K562 (cell line): ENCODE results near the gene EFNA2. TPM values are rescaled to one million over a fixed set of nuclear protein-coding genes. Genes with fewer than 3 reads are reported as not detected.

ENCODE experiments used
- ATAC-seq: fragments of 200-7000 bp; cut with Tn5 transposase; 3 replicates; pipeline ENCODE4 v1.9.1; 2020; ENCODE audit warnings: moderate library complexity
- BruUV-seq: library from RNA; stranded (reverse); fragments of 400-500 nt; replicated peaks from 2 replicates; lab custom pipeline; 2021; lab: Mats Ljungman, UMichigan
- CTCF ChIA-PET: fragments of 300-600 bp; formaldehyde crosslinking; extraction: SDS; loops from one replicate; lab custom pipeline; 2021; ENCODE audit warnings: low intra/inter-chr PET ratio; lab: Yijun Ruan, JAX
- POLR2A ChIA-PET: fragments of 300-600, 350-650 bp; sonication (Branson Sonifier 250); formaldehyde crosslinking; extraction: SDS; loops from one replicate; lab custom pipeline; 2021; ENCODE audit warnings: antibody characterized with exemption, inconsistent platforms; lab: Yijun Ruan, JAX
- DNase-seq, 4 experiments: peaks; one replicate each; pipeline versions ENCODE4 v3.0.0 to v3.0.0-alpha.2; 2011 to 2018; ENCODE audit warnings: low spot score in 3 of 4, mixed read lengths in 3 of 4; ENCODE audit errors: extremely low read depth in 1 of 4
- FAIRE-seq: peaks from 2 replicates; lab custom pipeline; 2011; peaks lifted over from hg19 to GRCh38; lab: Jason Lieb, UNC
- H2AFZ ChIP-seq: 2 replicates; pipeline ENCODE4 v1.6.0; 2011; ENCODE audit warnings: low read depth, low read length, control low read depth, inconsistent platforms
- H3K27ac ChIP-seq: fragments of 200-600 bp; 3 replicates; pipeline ENCODE4 v1.8.0; 2011; ENCODE audit warnings: low read depth, mild to moderate bottlenecking, control low read depth, inconsistent platforms, low read length, moderate library complexity, mixed read lengths; ENCODE audit errors: extremely low read depth
- H3K27me3 ChIP-seq, 2 experiments: fragments of 300-600 bp in 1 of 2; 2 replicates in 1 of 2; 3 replicates in 1 of 2; pipeline versions ENCODE4 v1.6.0 to v1.8.0; 2011; ENCODE audit warnings: inconsistent platforms in 2 of 2, low read length in 2 of 2, mild to moderate bottlenecking in 1 of 2, mixed read lengths in 1 of 2, moderate library complexity in 1 of 2; ENCODE audit not compliant: control insufficient read depth in 2 of 2, insufficient read depth in 2 of 2
- H3K36me3 ChIP-seq: fragments of 300-600 bp; 3 replicates; pipeline ENCODE4 v1.8.0; 2011; ENCODE audit warnings: mild to moderate bottlenecking, low read length, inconsistent platforms; ENCODE audit not compliant: control insufficient read depth, insufficient read depth
- H3K4me1 ChIP-seq, 2 experiments: fragments of 200-600 bp in 1 of 2; replicated peaks in 1 of 2; 2 replicates in 1 of 2; 3 replicates in 1 of 2; pipeline versions ENCODE4 v1.5.1 to v1.8.0; 2011; ENCODE audit warnings: inconsistent platforms in 2 of 2, low read length in 2 of 2, mild to moderate bottlenecking in 1 of 2, mixed read lengths in 1 of 2, moderate library complexity in 1 of 2; ENCODE audit not compliant: control insufficient read depth in 2 of 2, insufficient read depth in 2 of 2
- H3K4me2 ChIP-seq: 2 replicates; pipeline ENCODE4 v1.6.1; 2011; ENCODE audit warnings: low read length, control low read depth, inconsistent platforms, mixed read lengths; ENCODE audit not compliant: insufficient read depth
- H3K4me3 ChIP-seq: fragments of 200-600 bp; sonication (generic), shearing (Covaris generic); 2 replicates; pipeline ENCODE4 v1.5.1; 2016; ENCODE audit warnings: control low read depth, inconsistent platforms
- H3K79me2 ChIP-seq: fragments of 200-600 bp; 3 replicates; pipeline ENCODE4 v1.8.0; 2011; ENCODE audit warnings: low read length, inconsistent platforms; ENCODE audit not compliant: control insufficient read depth, insufficient read depth
- H3K9ac ChIP-seq, 2 experiments: 2 replicates each; pipeline versions ENCODE4 v1.6.0 to v1.6.1; 2011; ENCODE audit warnings: low read depth in 2 of 2, low read length in 2 of 2, control low read depth in 1 of 2, inconsistent platforms in 1 of 2, mild to moderate bottlenecking in 1 of 2, mixed read lengths in 1 of 2; ENCODE audit not compliant: insufficient read depth in 1 of 2
- H3K9me1 ChIP-seq: one replicate; pipeline ENCODE4 v1.6.0; 2011; ENCODE audit warnings: inconsistent platforms, mild to moderate bottlenecking, low read length, moderate library complexity; ENCODE audit not compliant: control insufficient read depth, insufficient read depth
- H3K9me3 ChIP-seq: replicated peaks from 2 replicates; pipeline ENCODE4 v1.5.1; 2011; ENCODE audit warnings: low read depth, low read length, inconsistent platforms; ENCODE audit not compliant: control insufficient read depth, insufficient read depth
- H4K20me1 ChIP-seq: replicated peaks from 2 replicates; pipeline ENCODE4 v1.6.1; 2011; ENCODE audit warnings: low read length, inconsistent platforms, mixed read lengths; ENCODE audit not compliant: control insufficient read depth, insufficient read depth
- BDP1 ChIP-seq: IDR thresholded peaks from 3 replicates; pipeline ENCODE4 v1.6.1; 2011; ENCODE audit not compliant: insufficient read length, insufficient read depth
- ELF4 ChIP-seq: fragments of 450-650 bp; formaldehyde crosslinking; IDR thresholded peaks from 2 replicates; pipeline ENCODE4 v1.4.0; 2022; ENCODE audit warnings: missing genetic modification characterization
- KDM2B ChIP-seq: fragments of 250-450 bp; sonication (Bioruptor Pico); IDR thresholded peaks from 2 replicates; pipeline ENCODE4 v1.8.0; 2021; ENCODE audit warnings: mild to moderate bottlenecking, moderate library complexity
- MAFG ChIP-seq: fragments of 450-650 bp; conservative IDR thresholded peaks from 2 replicates; pipeline ENCODE4 v1.6.1; 2016; ENCODE audit warnings: missing genetic modification characterization, missing compliant biosample characterization
- MAZ ChIP-seq, 2 experiments: fragments of 450-650 bp in 1 of 2; sonication (generic) in 1 of 2; formaldehyde crosslinking; IDR thresholded peaks in 1 of 2; conservative IDR thresholded peaks in 1 of 2; 2 replicates each; pipeline versions ENCODE4 v1.4.0 to v1.5.0; 2020; ENCODE audit warnings: mild to moderate bottlenecking in 1 of 2, missing genetic modification reagents in 1 of 2
- MYBL2 ChIP-seq, 2 experiments: fragments of 450-650 bp in 1 of 2; sonication (generic) in 1 of 2; formaldehyde crosslinking in 1 of 2; IDR thresholded peaks; 2 replicates each; pipeline versions ENCODE4 v1.6.1 to v1.8.1; 2017 to 2022; ENCODE audit warnings: borderline replicate concordance in 1 of 2, inconsistent platforms in 1 of 2, low read depth in 1 of 2, mild to moderate bottlenecking in 1 of 2, missing genetic modification reagents in 1 of 2, moderate library complexity in 1 of 2
- NFIC ChIP-seq: fragments of 450-650 bp; IDR thresholded peaks from 2 replicates; pipeline ENCODE4 v1.6.1; 2017; ENCODE audit warnings: mild to moderate bottlenecking, inconsistent platforms
- OTX1 ChIP-seq: fragments of 450-650 bp; formaldehyde crosslinking; IDR thresholded peaks from 2 replicates; pipeline ENCODE4 v1.4.0; 2022; ENCODE audit warnings: mild to moderate bottlenecking
- PTTG1 ChIP-seq: fragments of 450-650 bp; IDR thresholded peaks from 2 replicates; pipeline ENCODE4 v1.6.1; 2016; ENCODE audit warnings: low read depth, mild to moderate bottlenecking, missing genetic modification characterization, missing compliant biosample characterization
- SIN3A ChIP-seq, 2 experiments: fragments of 150-350 bp in 1 of 2; IDR thresholded peaks; 2 replicates each; pipeline ENCODE4 v1.6.1; 2011 to 2016; ENCODE audit warnings: borderline replicate concordance in 2 of 2, low read depth in 2 of 2, low read length in 2 of 2, mild to moderate bottlenecking in 2 of 2, moderate library complexity in 2 of 2; ENCODE audit not compliant: control insufficient read depth in 1 of 2
- SMARCB1 ChIP-seq: IDR thresholded peaks from 2 replicates; pipeline ENCODE4 v1.6.1; 2011; ENCODE audit warnings: improper control_type of control experiment, low read depth; ENCODE audit not compliant: insufficient read length
- TFE3 ChIP-seq: fragments of 450-650 bp; formaldehyde crosslinking; IDR thresholded peaks from 2 replicates; pipeline ENCODE4 v1.4.0; 2020; ENCODE audit warnings: mild to moderate bottlenecking, mixed read lengths
- ZBTB1 ChIP-seq: sonication (generic); formaldehyde crosslinking; IDR thresholded peaks from 2 replicates; pipeline ENCODE4 v1.8.1; 2023; ENCODE audit warnings: missing genetic modification reagents, low read depth, mild to moderate bottlenecking, borderline replicate concordance
- ZNF121 ChIP-seq: sonication (generic); formaldehyde crosslinking; conservative IDR thresholded peaks from 2 replicates; pipeline ENCODE4 v1.8.0; 2022; ENCODE audit warnings: missing genetic modification reagents
- ZNF212 ChIP-seq: fragments of 450-650 bp; formaldehyde crosslinking; IDR thresholded peaks from 2 replicates; pipeline ENCODE4 v1.4.0; 2020; ENCODE audit warnings: mild to moderate bottlenecking
- ZNF384 ChIP-seq: IDR thresholded peaks from 2 replicates; pipeline ENCODE4 v1.6.1; 2012; ENCODE audit warnings: low read depth, low read length, improper control_type of control experiment
- ZNF766 ChIP-seq: fragments of 200-800 bp; sonication (Bioruptor generic); conservative IDR thresholded peaks from 2 replicates; pipeline ENCODE4 v1.6.1; 2016; ENCODE audit warnings: missing genetic modification characterization, missing compliant biosample characterization
- WGBS: fragments of 100-300 bp; shearing (Covaris generic); methylation state at CpG from one replicate; pipeline ENCODE4 v1.1.6; 2016; ENCODE audit warnings: low coverage, mixed read lengths; ENCODE audit not compliant: insufficient coverage; ENCODE audit errors: missing lambda C conversion rate; 5-methylcytosine and 5-hydroxymethylcytosine counted together
- in situ Hi-C: fragments of 300-500 bp; cut with MboI; formaldehyde crosslinking; loops from 4 replicates; pipeline ENCODE4 v1.15.0; 2018; ENCODE audit warnings: inconsistent platforms, mixed read lengths
- intact Hi-C: fragments of 100-400 bp; cut with micrococcal nuclease; formaldehyde crosslinking; loops from 2 replicates; pipeline ENCODE4 v1.14.2; 2022
- polyA plus RNA-seq, 8 experiments: library from polyadenylated mRNA; depleted of rRNA in 4 of 8; stranded (reverse) in 5 of 8; unstranded in 3 of 8; fragments of >200 nt; fragmentation: Nextera tagmentation in 2 of 8; fragmentation: Illumina TruSeq in 1 of 8; extraction: Ambion mirVana in 2 of 8; extraction: Trizol in 1 of 8; gene quantifications; 2 replicates each; pipeline versions ENCODE4 v1.2.1 to v1.2.3, GENCODE V29; 2011 to 2014; ENCODE audit warnings: inconsistent platforms in 1 of 8, missing spikeins in 1 of 8
- total RNA-seq, 7 experiments: library from RNA; depleted of rRNA in 6 of 7; stranded (reverse); fragments of >200 nt in 6 of 7; fragmentation: Illumina TruSeq in 2 of 7; extraction: Trizol in 2 of 7; gene quantifications; 2 replicates each; pipeline versions ENCODE4 v1.2.1 to v1.2.3, GENCODE V29; 2011 to 2021; ENCODE audit warnings: low replicate concordance in 1 of 7
- TF ChIP-seq, protein P1 (sequence below): IDR thresholded peaks from 2 replicates; pipeline ENCODE4 v1.6.1; 2014; ENCODE audit warnings: antibody characterized with exemption

The EFNA2 gene
- total and polyA plus RNA-seq, 9 of the 15 experiments (the other 6 are each of a cell fraction or from before 2014, with no cell fraction given) = 0.11 to 0.44 (median 0.15) TPM; not detected in 6

DNA sequence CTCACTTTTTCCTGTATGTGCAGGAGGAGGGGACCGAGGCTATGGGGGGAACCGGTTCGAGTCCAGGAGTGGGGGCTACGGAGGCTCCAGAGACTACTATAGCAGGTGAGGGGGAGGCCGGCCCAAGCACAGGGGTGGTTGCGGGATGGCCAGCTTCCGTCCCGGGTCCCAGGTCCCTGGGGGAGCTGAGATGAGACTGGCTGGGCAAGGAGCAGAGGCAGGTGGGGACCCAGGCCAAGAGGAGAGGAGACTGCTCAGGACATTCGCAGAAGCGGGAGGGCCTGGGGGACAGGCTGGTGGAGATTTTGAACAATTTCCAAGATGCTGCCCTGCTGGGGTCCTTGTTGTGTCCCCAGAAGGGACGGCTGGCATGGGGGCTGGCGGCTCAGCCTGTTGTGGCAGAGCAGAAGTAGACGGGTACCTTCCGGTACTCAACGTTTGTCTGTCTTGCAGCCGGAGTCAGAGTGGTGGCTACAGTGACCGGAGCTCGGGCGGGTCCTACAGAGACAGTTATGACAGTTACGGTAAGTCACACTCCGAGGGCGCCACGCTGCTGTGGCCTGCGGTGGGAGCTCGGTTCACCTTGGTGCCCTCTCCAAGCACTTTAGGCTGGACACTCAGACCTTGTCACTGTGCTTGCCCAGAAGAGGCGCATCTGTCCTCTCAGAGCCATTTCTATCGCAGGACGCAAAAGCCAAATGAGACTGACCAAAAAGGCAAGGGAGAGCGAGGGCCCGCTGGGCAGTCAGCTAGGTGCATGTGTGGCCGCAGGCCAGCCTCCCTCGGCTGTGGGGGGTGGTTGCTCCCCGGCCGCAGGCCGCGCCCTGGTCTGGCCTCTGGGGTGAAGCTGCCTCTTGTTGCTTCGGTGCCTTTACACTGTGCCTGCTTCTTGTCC, 13.9 kb upstream of the EFNA2 start:
- peaks cover 26% of the 10 kb centered on the region for H4K20me1 ChIP-seq
- H3K36me3 ChIP-seq = peaks cover 56% of the 10 kb centered on the region
- peaks cover 74% of the 10 kb centered on the region for H3K79me2 ChIP-seq
- H3K4me3 ChIP-seq = peak overlapping the region; percentile 68
- H3K9me1 ChIP-seq = no peaks in the 10 kb centered on the region
- H2AFZ ChIP-seq = no peak overlapping the region
- H3K9me3 ChIP-seq = no peaks in the 10 kb centered on the region
- POLR2A ChIA-PET = interaction anchor here (0.5 to 2.8 kb wide), 15 partner anchors 9 to 1060 kb away, joined by 3 to 14 read pairs (median 4); partner anchors contain the start of gene ATP5F1D
- peaks cover 73 to 98% of the 10 kb centered on the region in 2 experiments for H3K4me1 ChIP-seq
- in situ Hi-C loops (no loop called here), intact Hi-C loops (loop anchor here (10.0 kb wide), 1 partner anchor 173 kb away; no protein-coding TSS in a partner anchor)
- H3K9ac ChIP-seq = peak overlapping the region; percentile 90 to 99
- DNase-seq (peak in 1 of 4 experiments; percentile 79), FAIRE-seq (peak; percentile 81), ATAC-seq (peak; percentile 8)
- peak overlapping the region; percentile 93 for H3K4me2 ChIP-seq
- 8% methylated on average over 34 of the region's 37 CpGs for WGBS
- peak overlapping the region; percentile 92 for H3K27ac ChIP-seq
- H3K27me3 ChIP-seq = no peaks in the 10 kb centered on the region
- BruUV-seq = no TSS peak
- CTCF ChIA-PET = no interaction called here
- no peak for TF ChIP-seq MAFG
- TF ChIP-seq ZBTB1 (CRISPR knock-in tag) = 0 out of 2 replicates have a peak, but pooled peaks have one; percentile 67
- no peak for TF ChIP-seq MYBL2 (IDR thresholded peaks at IDR 0.05; ENCODE audit: low read depth)
- TF ChIP-seq MYBL2 (CRISPR knock-in tag; IDR thresholded peaks at IDR 0.05; ENCODE audit: borderline replicate concordance) = no peak
- no peak for TF ChIP-seq KDM2B
- no peak for TF ChIP-seq ZNF212 (CRISPR knock-in tag)
- TF ChIP-seq SIN3A (IDR thresholded peaks at IDR 0.05; ENCODE audit: borderline replicate concordance in 2 of 2, control insufficient read depth in 1 of 2, low read depth in 2 of 2, low read length in 2 of 2) = peak; percentile 8 to 25; a peak in 1 of 4 replicates
- TF ChIP-seq NFIC = no peak; the same call in 1 of the 2 replicates
- TF ChIP-seq SMARCB1 = no peak
- no peak for TF ChIP-seq BDP1
- TF ChIP-seq PTTG1 = no peak
- TF ChIP-seq, protein P1, sequence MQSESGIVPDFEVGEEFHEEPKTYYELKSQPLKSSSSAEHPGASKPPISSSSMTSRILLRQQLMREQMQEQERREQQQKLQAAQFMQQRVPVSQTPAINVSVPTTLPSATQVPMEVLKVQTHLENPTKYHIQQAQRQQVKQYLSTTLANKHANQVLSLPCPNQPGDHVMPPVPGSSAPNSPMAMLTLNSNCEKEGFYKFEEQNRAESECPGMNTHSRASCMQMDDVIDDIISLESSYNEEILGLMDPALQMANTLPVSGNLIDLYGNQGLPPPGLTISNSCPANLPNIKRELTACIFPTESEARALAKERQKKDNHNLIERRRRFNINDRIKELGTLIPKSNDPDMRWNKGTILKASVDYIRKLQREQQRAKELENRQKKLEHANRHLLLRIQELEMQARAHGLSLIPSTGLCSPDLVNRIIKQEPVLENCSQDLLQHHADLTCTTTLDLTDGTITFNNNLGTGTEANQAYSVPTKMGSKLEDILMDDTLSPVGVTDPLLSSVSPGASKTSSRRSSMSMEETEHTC = no peak
- peak; percentile 61; the same call in 1 of the 2 replicates for TF ChIP-seq ZNF121 (CRISPR knock-in tag)
- TF ChIP-seq MAZ (CRISPR knock-in tag; conservative IDR thresholded peaks at IDR 0.05 in 1 of 2, IDR thresholded peaks at IDR 0.05 in 1 of 2) = 0 out of 4 replicates have a peak, but pooled peaks of 1 of the 2 experiments have one; percentile 9
- no peak for TF ChIP-seq ZNF766 (CRISPR knock-in tag)
- TF ChIP-seq ZNF384 = no peak
- no peak for TF ChIP-seq OTX1 (CRISPR knock-in tag)
- no peak for TF ChIP-seq TFE3 (CRISPR knock-in tag)
- no peak for TF ChIP-seq ELF4
